ENCODE measurements around the gene ATRN. TPM values are rescaled to one million over a fixed set of nuclear protein-coding genes. Genes with fewer than 3 reads are reported as not detected.

The ATRN gene
- total RNA-seq (33.1 and 35.1 TPM in 2 replicates), polyA plus RNA-seq (31.5 and 32.3 TPM in 2 replicates), polyA minus RNA-seq (103 and 116 TPM in 2 replicates), Bru-seq, nascent RNA (percentile 68 among the genes with signal in this experiment), BruChase-seq, experiment 1, labeled RNA remaining after a 6-hour chase (percentile 73 among the genes with signal in this experiment), BruChase-seq, experiment 2, labeled RNA remaining after a 2-hour chase (percentile 64 among the genes with signal in this experiment)
- 24.0 and 24.6 TPM in 2 replicates for polyA plus RNA-seq (2011; cell fraction: cytosol; rRNA removed)
- 30.0 and 32.9 TPM in 2 replicates for polyA plus RNA-seq (2011; cell fraction: nucleus; rRNA removed)
- polyA plus RNA-seq (2012): 36.1 and 36.4 TPM in 2 replicates
- polyA minus RNA-seq (2011; cell fraction: cytosol; rRNA and poly(A)+ RNA removed): 3.4 TPM
- 38.3 and 62.2 TPM in 2 replicates for polyA minus RNA-seq (2011; cell fraction: nucleus; rRNA and poly(A)+ RNA removed)
- long read RNA-seq, full-length matches to known transcripts: 2 of 17 reads
- long read RNA-seq, partial matches to known transcripts: 3 of 17 reads
- long read RNA-seq, other reads (novel, unspliced or antisense): 12 of 17 reads

DNA sequence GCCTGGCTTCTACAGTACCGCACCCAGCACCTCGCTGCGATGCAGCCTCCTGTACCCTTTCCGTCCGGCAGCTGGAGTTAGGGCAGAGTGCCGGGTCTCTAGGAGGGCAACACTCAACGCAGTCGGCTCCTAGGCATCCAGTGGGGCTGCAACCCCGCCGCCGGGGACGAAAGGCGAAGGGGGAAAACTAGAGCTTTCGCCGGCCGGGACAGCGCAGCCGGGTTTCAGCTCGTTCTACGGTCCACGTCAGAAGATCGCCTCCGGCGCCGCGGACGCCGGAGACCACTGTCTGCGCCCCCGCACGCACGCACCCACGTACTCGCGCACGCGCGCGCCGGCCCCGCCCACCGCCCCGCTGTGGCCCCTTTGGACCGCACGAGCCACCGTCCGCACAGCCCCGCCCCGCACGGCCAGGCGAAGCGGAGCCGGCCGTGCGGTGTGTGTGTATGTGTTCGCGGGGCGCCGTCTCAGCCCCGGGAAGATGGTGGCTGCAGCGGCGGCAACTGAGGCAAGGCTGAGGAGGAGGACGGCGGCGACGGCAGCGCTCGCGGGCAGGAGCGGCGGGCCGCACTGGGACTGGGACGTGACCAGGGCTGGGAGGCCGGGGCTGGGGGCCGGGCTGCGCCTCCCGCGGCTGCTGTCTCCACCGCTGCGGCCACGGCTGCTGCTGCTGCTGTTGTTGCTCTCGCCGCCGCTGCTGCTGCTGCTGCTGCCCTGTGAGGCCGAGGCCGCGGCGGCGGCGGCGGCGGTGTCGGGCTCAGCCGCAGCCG, at the start of gene ATRN:
Gene ATRN (plus strand): TSS at position 392 of the 770 bp plus-strand sequence. CDS start 90 bp downstream, at position 482.
- no TSS peak for BruUV-seq (replicated peaks)
- intact Hi-C loops (cut with micrococcal nuclease): loop anchor here (1.0 to 10.0 kb wide), 2 partner anchors 63 to 256 kb away; no protein-coding TSS in a partner anchor
- peaks cover 27% of the 10 kb centered on the region for H3K79me2 ChIP-seq (ENCODE audit: control insufficient read depth, insufficient read depth, low read length)
- H3K4me2 ChIP-seq (ENCODE audit: insufficient read depth, low read length): peak within 1 kb of the TSS; percentile 94
- ChIA-PET POLR2A (interaction anchor here (0.6 kb wide), 1 partner anchor 266 kb away, joined by 3 read pairs; no protein-coding TSS in a partner anchor), CTCF (interaction anchor here (1.0 to 3.8 kb wide), 4 partner anchors 10 to 92 kb away, joined by 3 to 11 read pairs (median 5); partner anchors contain the start of gene DNAAF9)
- peaks cover 4% of the 10 kb centered on the region for H4K20me1 ChIP-seq (replicated peaks; ENCODE audit: control insufficient read depth, extremely low read depth, insufficient read depth, low read length)
- H2AFZ ChIP-seq (ENCODE audit: low read depth, low read length): peak within 1 kb of the TSS; percentile 98
- H3K36me3 ChIP-seq (ENCODE audit: control insufficient read depth in 2 of 2, extremely low read depth in 1 of 2, insufficient read depth in 2 of 2, low read length in 2 of 2): no peaks in the 10 kb centered on the region
- peak within 1 kb of the TSS; percentile 81 for H3K9ac ChIP-seq (replicated peaks; ENCODE audit: extremely low read depth, insufficient read depth, low read length)
- peaks cover 10 to 16% of the 10 kb centered on the region in 2 experiments for H3K27me3 ChIP-seq (ENCODE audit: control insufficient read depth in 2 of 2, insufficient read depth in 2 of 2, low read length in 2 of 2)
- H3K9me3 ChIP-seq (replicated peaks; ENCODE audit: control insufficient read depth, insufficient read depth, low read length): no peaks in the 10 kb centered on the region
- peak within 1 kb of the TSS; percentile 79 for H3K27ac ChIP-seq (ENCODE audit: insufficient read depth, low read depth, low read length)
- peak within 1 kb of the TSS; percentile 79 to 87 (median 85) for H3K4me3 ChIP-seq (replicated peaks in 1 of 3; ENCODE audit: insufficient read depth in 1 of 3, low read depth in 1 of 3, low read length in 3 of 3)
- H3K4me1 ChIP-seq (ENCODE audit: control insufficient read depth, extremely low read depth, insufficient read depth, low read length): peaks cover 11% of the 10 kb centered on the region
- TF ChIP-seq POLR2AphosphoS5 (IDR thresholded peaks at IDR 0.05; ENCODE audit: insufficient read depth, low read depth, low read length) (peak; percentile 98), GATA2 (IDR thresholded peaks at IDR 0.05; ENCODE audit: insufficient read depth, insufficient read length, low read depth, low read length) (no peak), POLR2A (IDR thresholded peaks at IDR 0.05; ENCODE audit: low read depth, low read length) (peak; percentile 98), FOS (IDR thresholded peaks at IDR 0.05; ENCODE audit: borderline replicate concordance, insufficient read depth, low read length) (no peak), JUN (IDR thresholded peaks at IDR 0.05; ENCODE audit: borderline replicate concordance, insufficient read depth, insufficient read length, low read depth) (no peak), EZH2 (IDR thresholded peaks at IDR 0.05; ENCODE audit: borderline replicate concordance, low read depth, low read length, severe bottlenecking) (no peak), MYC (IDR thresholded peaks at IDR 0.05; ENCODE audit: low read depth, low read length) (no peak)
- TF ChIP-seq, protein P1, sequence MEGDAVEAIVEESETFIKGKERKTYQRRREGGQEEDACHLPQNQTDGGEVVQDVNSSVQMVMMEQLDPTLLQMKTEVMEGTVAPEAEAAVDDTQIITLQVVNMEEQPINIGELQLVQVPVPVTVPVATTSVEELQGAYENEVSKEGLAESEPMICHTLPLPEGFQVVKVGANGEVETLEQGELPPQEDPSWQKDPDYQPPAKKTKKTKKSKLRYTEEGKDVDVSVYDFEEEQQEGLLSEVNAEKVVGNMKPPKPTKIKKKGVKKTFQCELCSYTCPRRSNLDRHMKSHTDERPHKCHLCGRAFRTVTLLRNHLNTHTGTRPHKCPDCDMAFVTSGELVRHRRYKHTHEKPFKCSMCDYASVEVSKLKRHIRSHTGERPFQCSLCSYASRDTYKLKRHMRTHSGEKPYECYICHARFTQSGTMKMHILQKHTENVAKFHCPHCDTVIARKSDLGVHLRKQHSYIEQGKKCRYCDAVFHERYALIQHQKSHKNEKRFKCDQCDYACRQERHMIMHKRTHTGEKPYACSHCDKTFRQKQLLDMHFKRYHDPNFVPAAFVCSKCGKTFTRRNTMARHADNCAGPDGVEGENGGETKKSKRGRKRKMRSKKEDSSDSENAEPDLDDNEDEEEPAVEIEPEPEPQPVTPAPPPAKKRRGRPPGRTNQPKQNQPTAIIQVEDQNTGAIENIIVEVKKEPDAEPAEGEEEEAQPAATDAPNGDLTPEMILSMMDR (IDR thresholded peaks at IDR 0.05; ENCODE audit: extremely low read depth in 1 of 2, insufficient read depth in 1 of 2, low read depth in 1 of 2, low read length in 2 of 2): no peak
- TF ChIP-seq, protein P2, sequence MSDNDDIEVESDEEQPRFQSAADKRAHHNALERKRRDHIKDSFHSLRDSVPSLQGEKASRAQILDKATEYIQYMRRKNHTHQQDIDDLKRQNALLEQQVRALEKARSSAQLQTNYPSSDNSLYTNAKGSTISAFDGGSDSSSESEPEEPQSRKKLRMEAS (IDR thresholded peaks at IDR 0.05; ENCODE audit: insufficient read depth, insufficient read length): peak; percentile 7
- DNase-seq (ENCODE audit: low read depth, low spot score) (peak; percentile 93), FAIRE-seq (peak; percentile 80)
- dilution Hi-C loops (cut with MboI; ENCODE audit: extremely low pct_ligation_motif_present, low sequenced_read_pairs): no loop called here
- H3K9me1 ChIP-seq (replicated peaks; ENCODE audit: control insufficient read depth, extremely low read depth, insufficient read depth, low read length): no peaks in the 10 kb centered on the region
